Prostate gland (tissue), 2 donors: ENCODE measurements around the gene ANKS1B. TPM values are rescaled to one million over a fixed set of nuclear protein-coding genes. Genes with fewer than 3 reads are reported as not detected.

Source experiments
- DNase-seq: peaks from one replicate; pipeline ENCODE4 v3.0.0-alpha.2; 2019; ENCODE audit warnings: low spot score
- H3K27ac ChIP-seq, 2 donors: fragments of 200-600 bp; sonication (generic); 2 replicates each; pipeline ENCODE4 v1.5.1; 2017 to 2019
- H3K27me3 ChIP-seq: fragments of 200-600 bp; sonication (generic); replicated peaks from 2 replicates; pipeline ENCODE4 v1.5.1; 2019; ENCODE audit not compliant: insufficient read depth
- H3K36me3 ChIP-seq, 2 donors: fragments of 200-600 bp; sonication (generic); 1 replicate in 1 of 2; 2 replicates in 1 of 2; pipeline versions ENCODE4 v1.5.1 to v1.8.1; 2017 to 2019
- H3K4me1 ChIP-seq: fragments of 200-600 bp; sonication (generic); replicated peaks from 2 replicates; pipeline ENCODE4 v1.5.1; 2019
- H3K4me3 ChIP-seq, 2 donors: fragments of 200-600 bp; sonication (generic); 2 replicates each; pipeline ENCODE4 v1.5.1; 2017 to 2019
- H3K9me3 ChIP-seq: fragments of 200-600 bp; sonication (generic); 2 replicates; pipeline ENCODE4 v1.5.1; 2017
- POLR2A ChIP-seq: fragments of 450-650 bp; IDR thresholded peaks from one replicate; pipeline ENCODE4 v1.6.1; 2016; ENCODE audit warnings: antibody characterized with exemption, mild to moderate bottlenecking
- POLR2AphosphoS5 ChIP-seq: sonication (generic); formaldehyde crosslinking; IDR thresholded peaks from one replicate; pipeline ENCODE4 v1.6.1; 2017; ENCODE audit warnings: antibody characterized with exemption
- WGBS: methylation state at CpG from one replicate; pipeline ENCODE4 v1.1.5; 2018; 5-methylcytosine and 5-hydroxymethylcytosine counted together
- intact Hi-C: fragments of 100-400 bp; cut with DNase I; formaldehyde crosslinking; loops from one replicate; pipeline ENCODE4 v1.14.2; 2022
- total RNA-seq, 2 donors: library from RNA; depleted of rRNA; stranded (reverse); fragments of >200 nt; gene quantifications; one replicate each; pipeline ENCODE4 v1.1.0, GENCODE V29; 2016
- TF ChIP-seq, protein P1 (sequence below), 4 experiments: fragments of 200-600 bp in 2 of 4; fragments of 450-650 bp in 2 of 4; sonication (generic) in 2 of 4; IDR thresholded peaks; 1 replicate in 3 of 4; 2 replicates in 1 of 4; pipeline ENCODE4 v1.5.1; 2016 to 2019; ENCODE audit warnings: antibody characterized with exemption in 4 of 4, mild to moderate bottlenecking in 2 of 4, moderate library complexity in 2 of 4

Gene ANKS1B
- total RNA-seq, 2 donors from 2014 or later, result 13.0 to 17.4 TPM

DNA sequence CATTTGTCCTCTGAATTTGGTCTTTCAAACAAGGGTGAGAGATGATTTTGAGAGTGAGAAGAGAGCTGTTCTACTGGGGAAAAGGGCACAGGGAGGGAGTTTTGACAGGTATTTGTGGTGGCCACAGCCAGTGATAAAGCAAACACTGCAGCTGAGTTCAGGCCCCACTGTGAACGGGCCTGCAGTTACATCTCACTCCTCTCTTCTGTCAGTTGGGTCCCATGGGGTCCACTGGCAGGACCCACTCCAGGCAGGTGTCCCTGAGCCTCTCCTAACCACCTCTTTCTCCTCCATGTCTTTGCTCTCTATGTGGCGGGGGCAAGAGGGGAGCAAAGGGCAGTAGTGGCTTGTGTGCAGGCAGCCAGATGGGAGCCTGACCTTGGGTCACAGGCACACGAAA, 1044.8 kb downstream of the ANKS1B start:
- 65% methylated on average over 3 of the region's 3 CpGs for WGBS
- DNase-seq, result no peak
- no peaks in the 10 kb centered on the region for H3K36me3 ChIP-seq
- H3K4me1 ChIP-seq, result no peaks in the 10 kb centered on the region
- intact Hi-C loops, result no loop called here
- no peak overlapping the region for H3K27ac ChIP-seq
- H3K4me3 ChIP-seq, result no peak overlapping the region
- no peaks in the 10 kb centered on the region for H3K27me3 ChIP-seq
- TF ChIP-seq POLR2AphosphoS5 (no peak), POLR2A (no peak)
- TF ChIP-seq, protein P1, sequence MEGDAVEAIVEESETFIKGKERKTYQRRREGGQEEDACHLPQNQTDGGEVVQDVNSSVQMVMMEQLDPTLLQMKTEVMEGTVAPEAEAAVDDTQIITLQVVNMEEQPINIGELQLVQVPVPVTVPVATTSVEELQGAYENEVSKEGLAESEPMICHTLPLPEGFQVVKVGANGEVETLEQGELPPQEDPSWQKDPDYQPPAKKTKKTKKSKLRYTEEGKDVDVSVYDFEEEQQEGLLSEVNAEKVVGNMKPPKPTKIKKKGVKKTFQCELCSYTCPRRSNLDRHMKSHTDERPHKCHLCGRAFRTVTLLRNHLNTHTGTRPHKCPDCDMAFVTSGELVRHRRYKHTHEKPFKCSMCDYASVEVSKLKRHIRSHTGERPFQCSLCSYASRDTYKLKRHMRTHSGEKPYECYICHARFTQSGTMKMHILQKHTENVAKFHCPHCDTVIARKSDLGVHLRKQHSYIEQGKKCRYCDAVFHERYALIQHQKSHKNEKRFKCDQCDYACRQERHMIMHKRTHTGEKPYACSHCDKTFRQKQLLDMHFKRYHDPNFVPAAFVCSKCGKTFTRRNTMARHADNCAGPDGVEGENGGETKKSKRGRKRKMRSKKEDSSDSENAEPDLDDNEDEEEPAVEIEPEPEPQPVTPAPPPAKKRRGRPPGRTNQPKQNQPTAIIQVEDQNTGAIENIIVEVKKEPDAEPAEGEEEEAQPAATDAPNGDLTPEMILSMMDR (IDR thresholded peaks at IDR 0.05), result no peak
- no peaks in the 10 kb centered on the region for H3K9me3 ChIP-seq

DNA sequence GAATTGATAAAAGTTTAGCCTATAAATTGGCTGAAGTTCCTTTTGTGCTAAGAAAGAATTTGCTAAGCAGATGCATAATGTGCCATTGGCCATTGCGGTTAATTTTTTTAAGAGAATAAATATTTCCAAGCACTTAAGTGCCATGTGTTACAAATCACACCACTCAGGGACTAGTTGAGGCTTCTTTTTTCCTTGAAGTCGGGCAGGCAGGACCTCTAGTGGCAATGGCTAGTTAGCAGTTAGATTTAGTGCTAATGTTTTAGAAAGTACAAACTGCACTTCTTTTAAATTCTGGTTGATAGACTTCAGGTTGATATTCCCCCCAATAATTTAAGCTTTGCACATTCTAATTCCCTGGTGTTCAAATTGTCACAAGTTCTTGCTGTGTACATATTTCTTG, 1045.4 kb downstream of the ANKS1B start:
- Histone ChIP-seq H3K27me3 (no peaks in the 10 kb centered on the region), H3K4me3 (no peak overlapping the region), H3K36me3 (no peaks in the 10 kb centered on the region), H3K9me3 (no peaks in the 10 kb centered on the region), H3K27ac (no peak overlapping the region), H3K4me1 (no peaks in the 10 kb centered on the region)
- 30% methylated on average over 2 of the region's 2 CpGs for WGBS
- TF ChIP-seq POLR2AphosphoS5, result no peak
- TF ChIP-seq, protein P1 (IDR thresholded peaks at IDR 0.05), result peak in 1 of 4 experiments; percentile 19
- intact Hi-C loops, result no loop called here
- DNase-seq, result no peak

GRCh38 chr12:98935847-98936246, 1048.9 kb downstream of the ANKS1B start:
- TF ChIP-seq, protein P1 (IDR thresholded peaks at IDR 0.05), result no peak
- TF ChIP-seq POLR2A, result no peak
- no peak for TF ChIP-seq POLR2AphosphoS5
- Histone ChIP-seq H3K9me3 (no peaks in the 10 kb centered on the region), H3K27me3 (no peaks in the 10 kb centered on the region), H3K4me3 (no peak overlapping the region), H3K36me3 (no peaks in the 10 kb centered on the region), H3K4me1 (no peaks in the 10 kb centered on the region), H3K27ac (no peak overlapping the region)
- intact Hi-C loops, result no loop called here
- DNase-seq, result no peak
- WGBS, result 81% methylated on average over 2 of the region's 2 CpGs

GRCh38 chr12:98922871-98923270, 1061.9 kb downstream of the ANKS1B start:
- intact Hi-C loops, result no loop called here

More at GRCh38 chr12:98922871-98923270, 1061.9 kb downstream of the ANKS1B start:
- DNase-seq, result no peak
- TF ChIP-seq POLR2AphosphoS5 (no peak), POLR2A (no peak)
- TF ChIP-seq, protein P1 (IDR thresholded peaks at IDR 0.05), result no peak
- Histone ChIP-seq H3K4me1 (no peaks in the 10 kb centered on the region), H3K27me3 (no peaks in the 10 kb centered on the region), H3K36me3 (no peaks in the 10 kb centered on the region), H3K27ac (no peak overlapping the region), H3K4me3 (no peak overlapping the region), H3K9me3 (no peaks in the 10 kb centered on the region)
